ENCODE data around the gene KLHDC7B.

KLHDC7B gene

DNA sequence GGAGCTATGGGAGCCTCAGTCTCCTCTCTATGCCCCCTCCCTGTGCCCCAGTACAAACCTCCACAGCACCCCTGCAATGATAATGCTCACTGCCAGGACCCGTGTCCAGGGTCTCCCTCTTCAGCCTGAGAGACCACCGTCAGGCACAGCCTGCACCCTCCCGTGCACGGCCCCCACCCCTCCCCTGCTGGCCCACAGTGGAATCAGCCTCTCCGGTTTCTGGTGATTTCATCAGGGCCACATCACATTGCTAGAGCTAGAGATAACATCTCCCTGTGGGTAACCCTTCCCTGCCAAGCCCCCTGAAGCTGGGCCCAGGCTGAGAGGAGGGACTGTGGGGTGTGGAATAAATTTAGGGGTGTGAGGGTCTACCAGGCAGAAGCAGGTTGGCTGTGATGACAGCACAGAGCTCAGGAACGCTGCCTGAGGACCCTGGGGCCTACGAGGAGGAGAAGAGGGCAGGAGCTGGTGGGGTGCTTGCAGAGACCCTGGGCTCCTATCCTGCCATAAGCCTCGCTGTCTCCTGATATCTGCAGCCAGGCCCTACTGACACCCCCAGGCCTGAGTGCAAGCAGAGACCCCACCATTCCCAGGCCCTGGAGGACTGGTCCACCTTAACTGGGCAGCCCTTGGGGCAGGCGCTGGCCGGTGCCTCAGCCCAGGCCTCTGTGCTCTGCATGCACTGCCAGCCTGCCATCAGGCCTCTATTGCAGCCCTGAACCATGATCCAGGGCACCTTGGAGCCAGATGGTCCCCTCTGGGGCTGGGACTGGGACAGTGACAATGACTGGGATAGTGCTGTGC lies at the start of gene KLHDC7B:
Gene KLHDC7B, plus strand, starts transcription at position 378 of the 804 bp plus-strand sequence. Its CDS starts 345 bp downstream, at position 723.
- Mint-ChIP-seq H3K4me1 (ENCODE audit: low read depth) (peaks cover 66% of the 10 kb centered on the region), H3K36me3 (ENCODE audit: low read depth) (peaks cover 3% of the 10 kb centered on the region), H3K27me3 (no peaks in the 10 kb centered on the region), H3K4me3 (peak within 1 kb of the TSS; percentile 23), H3K9me3 (no peaks in the 10 kb centered on the region), H3K27ac (peak within 1 kb of the TSS; percentile 72)
- peak; percentile 58 for DNase-seq

DNA sequence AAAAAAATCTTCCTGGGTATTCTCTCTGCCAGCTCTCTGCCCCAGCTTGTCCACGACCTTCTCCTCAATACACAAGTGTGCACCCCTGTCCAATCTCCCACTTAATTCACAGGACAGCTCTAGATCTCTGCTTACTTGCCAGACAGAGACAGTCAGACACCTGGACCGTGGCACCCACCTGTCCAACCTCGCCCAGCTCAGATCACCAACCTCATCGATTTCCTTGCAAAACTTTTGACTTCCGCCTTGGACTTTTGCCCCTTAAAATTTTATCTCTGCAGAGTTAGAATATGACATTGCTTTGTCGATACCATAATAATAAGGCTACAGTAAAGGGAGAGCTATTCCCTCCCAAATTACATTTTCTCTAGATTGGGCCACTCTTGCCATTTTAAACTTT lies 48.6 kb upstream of the KLHDC7B start:
- Mint-ChIP-seq H3K4me1 (ENCODE audit: low read depth) (peaks cover 4% of the 10 kb centered on the region), H3K4me3 (no peak overlapping the region), H3K9me3 (no peaks in the 10 kb centered on the region), H3K36me3 (ENCODE audit: low read depth) (peaks cover 2% of the 10 kb centered on the region), H3K27ac (no peak overlapping the region), H3K27me3 (no peaks in the 10 kb centered on the region)
- DNase-seq = no peak

DNA sequence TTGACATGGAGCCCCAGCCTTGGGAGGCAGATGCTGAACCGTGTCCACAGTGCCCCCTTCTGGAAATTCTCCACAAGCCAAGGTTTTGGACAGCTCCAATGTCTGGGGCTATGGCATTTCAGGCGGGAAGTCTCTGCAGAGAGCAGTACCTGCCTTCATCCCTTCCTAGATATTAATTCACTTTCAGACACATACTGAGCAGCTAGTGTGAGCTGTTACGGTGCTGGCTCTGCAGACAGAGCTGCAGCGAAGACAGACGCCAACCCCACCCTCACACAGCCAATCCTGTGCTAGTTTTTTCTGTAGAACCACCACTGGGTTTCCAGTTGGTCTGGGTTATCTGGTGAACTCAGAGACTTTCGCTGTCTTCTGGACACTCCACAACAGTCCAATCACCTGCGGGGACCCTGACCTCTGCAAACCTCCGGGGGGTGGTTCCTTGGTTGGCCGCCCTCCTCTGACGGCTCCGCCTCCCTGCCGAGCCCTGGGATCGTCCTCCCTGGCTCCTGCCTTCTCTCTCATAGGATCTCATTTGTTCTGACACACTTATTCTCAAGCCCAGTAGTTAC lies 47.3 kb upstream of the KLHDC7B start:
- Mint-ChIP-seq H3K27me3 (no peaks in the 10 kb centered on the region), H3K27ac (no peak overlapping the region), H3K9me3 (no peaks in the 10 kb centered on the region), H3K4me1 (ENCODE audit: low read depth) (peaks cover 4% of the 10 kb centered on the region), H3K36me3 (ENCODE audit: low read depth) (peaks cover 13% of the 10 kb centered on the region), H3K4me3 (no peak overlapping the region)
- peak; percentile 73 for DNase-seq

DNA sequence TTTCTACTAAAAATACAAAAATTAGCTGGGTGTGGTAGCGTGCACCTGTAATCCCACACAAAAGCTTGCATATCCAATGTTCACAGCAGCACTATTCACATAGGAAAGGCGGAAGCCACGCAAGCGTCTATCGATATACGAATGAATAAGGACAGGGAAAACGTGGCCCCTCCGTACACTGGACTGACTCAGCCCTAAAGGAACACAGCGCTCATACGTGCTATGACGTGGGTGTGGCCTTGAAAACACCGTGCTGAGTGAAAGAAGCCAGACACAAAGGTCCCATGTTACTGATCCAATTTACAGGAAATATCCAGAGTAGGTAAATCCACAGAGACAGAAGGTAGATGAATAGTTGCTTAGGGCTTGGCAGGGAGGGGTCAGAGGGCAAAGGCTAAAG lies 45.2 kb upstream of the KLHDC7B start:
- no peak for DNase-seq
- no peak overlapping the region for H3K27ac Mint-ChIP-seq
- peaks cover 4% of the 10 kb centered on the region for H3K4me1 Mint-ChIP-seq (ENCODE audit: low read depth)
- H3K36me3 Mint-ChIP-seq (ENCODE audit: low read depth) = peaks cover 19% of the 10 kb centered on the region
- no peaks in the 10 kb centered on the region for H3K9me3 Mint-ChIP-seq
- no peak overlapping the region for H3K4me3 Mint-ChIP-seq
- H3K27me3 Mint-ChIP-seq = no peaks in the 10 kb centered on the region

DNA sequence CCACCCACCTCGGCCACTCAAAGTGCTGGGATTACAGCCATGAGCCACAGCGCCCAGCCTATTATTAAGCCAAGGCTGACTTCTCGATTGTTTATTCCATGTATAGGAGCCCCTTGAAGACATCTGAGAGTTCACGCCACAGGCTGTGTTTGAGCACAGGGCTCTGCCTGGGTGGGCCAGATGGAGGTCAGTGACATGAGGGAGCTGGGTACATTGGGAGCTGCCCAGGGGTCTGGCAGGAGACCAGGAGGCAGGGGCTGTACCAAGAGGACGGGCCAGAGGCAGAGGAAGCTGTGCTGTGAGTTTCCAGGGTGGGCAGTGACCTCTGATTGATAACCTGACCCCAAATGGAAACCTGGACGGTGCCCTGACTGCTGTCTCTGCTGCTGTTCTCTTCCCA lies 43.6 kb upstream of the KLHDC7B start:
- no peak overlapping the region for H3K27ac Mint-ChIP-seq
- no peaks in the 10 kb centered on the region for H3K9me3 Mint-ChIP-seq
- H3K4me3 Mint-ChIP-seq = no peak overlapping the region
- no peak for DNase-seq
- peaks cover 28% of the 10 kb centered on the region for H3K36me3 Mint-ChIP-seq (ENCODE audit: low read depth)
- peaks cover 7% of the 10 kb centered on the region for H3K4me1 Mint-ChIP-seq (ENCODE audit: low read depth)
- no peaks in the 10 kb centered on the region for H3K27me3 Mint-ChIP-seq

DNA sequence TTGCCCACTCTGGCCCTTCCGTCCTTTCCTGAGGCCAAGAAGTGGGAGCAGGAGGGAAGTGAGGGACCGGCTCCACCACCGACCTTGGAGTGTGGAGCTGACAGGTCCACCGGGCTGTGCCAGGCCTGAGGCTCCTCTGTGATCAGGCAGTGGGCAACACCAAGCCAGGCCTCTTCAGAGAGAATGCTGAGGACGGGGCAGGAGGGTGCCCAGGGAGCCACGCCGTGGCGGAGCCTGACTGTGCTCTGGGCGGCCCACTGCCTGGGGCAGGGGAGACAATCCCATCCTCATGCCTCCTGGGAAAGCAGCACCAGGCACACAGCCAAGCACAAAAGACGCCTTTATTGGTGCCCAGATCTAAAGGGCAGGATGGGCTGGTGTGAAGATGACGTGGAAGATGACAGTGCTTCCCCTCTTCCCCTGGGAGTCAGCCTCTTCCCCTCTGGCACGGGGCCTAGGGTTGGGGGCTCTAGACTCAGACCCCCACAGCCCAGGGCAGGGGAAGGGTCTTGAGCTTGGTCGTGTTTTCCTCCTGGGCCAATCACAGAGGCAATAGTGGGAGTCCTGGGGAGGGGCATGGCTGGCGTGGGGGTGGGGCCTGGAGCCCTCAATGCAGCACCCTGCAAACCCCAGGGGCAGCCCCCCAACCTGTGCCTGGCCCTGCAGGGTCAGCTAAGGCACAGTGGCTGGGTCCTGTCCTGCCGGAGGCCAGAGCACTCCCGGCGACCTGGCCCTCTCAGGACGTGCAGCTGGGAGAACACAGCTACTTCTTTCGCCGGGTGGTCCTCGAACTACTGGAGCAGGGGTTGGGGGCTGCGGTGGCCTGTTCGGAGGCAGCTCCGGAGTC lies 42.8 kb upstream of the KLHDC7B start:
- H3K27ac Mint-ChIP-seq = no peak overlapping the region
- no peak for DNase-seq

DNA sequence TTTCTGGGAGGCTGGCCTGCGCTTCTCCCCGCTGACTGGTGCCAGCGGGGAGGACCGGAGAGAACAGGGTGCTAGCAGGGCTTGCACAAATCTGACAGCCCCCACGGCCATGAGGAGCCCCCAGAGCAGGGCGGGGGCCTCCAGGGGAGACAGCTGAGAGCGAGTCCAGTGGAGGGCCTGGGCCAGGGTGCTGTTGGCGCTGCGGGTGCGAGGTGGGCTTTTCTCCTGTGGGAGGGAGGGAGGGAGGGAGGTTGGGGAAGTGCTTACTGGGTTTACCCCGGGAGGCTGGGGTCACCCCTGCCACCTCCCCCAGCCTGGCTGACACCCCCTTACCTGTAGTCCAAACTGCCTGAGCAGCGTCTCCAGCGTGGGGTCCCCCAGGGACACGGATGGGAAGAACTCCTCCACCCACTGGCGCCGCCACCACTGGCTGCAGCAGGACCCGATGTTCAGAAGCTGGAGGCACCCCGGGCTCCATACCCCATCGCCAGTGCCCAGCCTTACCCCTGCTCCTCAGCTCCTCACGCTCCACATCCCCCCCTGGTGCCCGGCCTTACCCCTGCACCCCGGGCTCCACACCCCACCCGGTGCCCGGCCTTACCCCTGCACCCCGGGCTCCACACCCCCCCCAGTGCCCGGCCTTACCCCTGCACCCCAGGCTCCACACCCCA lies 42.1 kb upstream of the KLHDC7B start:
- no peak for DNase-seq
- Mint-ChIP-seq H3K4me1 (ENCODE audit: low read depth) (peaks cover 4% of the 10 kb centered on the region), H3K27ac (no peak overlapping the region), H3K36me3 (ENCODE audit: low read depth) (peaks cover 36% of the 10 kb centered on the region), H3K27me3 (no peaks in the 10 kb centered on the region), H3K9me3 (no peaks in the 10 kb centered on the region), H3K4me3 (no peak overlapping the region)

More for the DNA sequence above, 42.8 kb upstream of the KLHDC7B start:
- Mint-ChIP-seq H3K36me3 (ENCODE audit: low read depth) (peaks cover 32% of the 10 kb centered on the region), H3K4me3 (no peak overlapping the region), H3K9me3 (no peaks in the 10 kb centered on the region), H3K4me1 (ENCODE audit: low read depth) (peaks cover 7% of the 10 kb centered on the region), H3K27me3 (no peaks in the 10 kb centered on the region)

GRCh38 chr22:50504369-50505211 lies 41.1 kb upstream of the KLHDC7B start:
- Mint-ChIP-seq H3K4me3 (no peak overlapping the region), H3K27ac (no peak overlapping the region)

GRCh38 chr22:50505276-50505775 lies 40.4 kb upstream of the KLHDC7B start:
- Mint-ChIP-seq H3K4me3 (peak overlapping the region; percentile 98), H3K27me3 (no peaks in the 10 kb centered on the region), H3K27ac (no peak overlapping the region), H3K4me1 (ENCODE audit: low read depth) (peaks cover 14% of the 10 kb centered on the region), H3K36me3 (ENCODE audit: low read depth) (peaks cover 52% of the 10 kb centered on the region), H3K9me3 (no peaks in the 10 kb centered on the region)
- DNase-seq = no peak

More at GRCh38 chr22:50504369-50505211, 41.1 kb upstream of the KLHDC7B start:
- Mint-ChIP-seq H3K9me3 (no peaks in the 10 kb centered on the region), H3K4me1 (ENCODE audit: low read depth) (peaks cover 11% of the 10 kb centered on the region), H3K27me3 (no peaks in the 10 kb centered on the region), H3K36me3 (ENCODE audit: low read depth) (peaks cover 46% of the 10 kb centered on the region)
- DNase-seq = no peak

DNA sequence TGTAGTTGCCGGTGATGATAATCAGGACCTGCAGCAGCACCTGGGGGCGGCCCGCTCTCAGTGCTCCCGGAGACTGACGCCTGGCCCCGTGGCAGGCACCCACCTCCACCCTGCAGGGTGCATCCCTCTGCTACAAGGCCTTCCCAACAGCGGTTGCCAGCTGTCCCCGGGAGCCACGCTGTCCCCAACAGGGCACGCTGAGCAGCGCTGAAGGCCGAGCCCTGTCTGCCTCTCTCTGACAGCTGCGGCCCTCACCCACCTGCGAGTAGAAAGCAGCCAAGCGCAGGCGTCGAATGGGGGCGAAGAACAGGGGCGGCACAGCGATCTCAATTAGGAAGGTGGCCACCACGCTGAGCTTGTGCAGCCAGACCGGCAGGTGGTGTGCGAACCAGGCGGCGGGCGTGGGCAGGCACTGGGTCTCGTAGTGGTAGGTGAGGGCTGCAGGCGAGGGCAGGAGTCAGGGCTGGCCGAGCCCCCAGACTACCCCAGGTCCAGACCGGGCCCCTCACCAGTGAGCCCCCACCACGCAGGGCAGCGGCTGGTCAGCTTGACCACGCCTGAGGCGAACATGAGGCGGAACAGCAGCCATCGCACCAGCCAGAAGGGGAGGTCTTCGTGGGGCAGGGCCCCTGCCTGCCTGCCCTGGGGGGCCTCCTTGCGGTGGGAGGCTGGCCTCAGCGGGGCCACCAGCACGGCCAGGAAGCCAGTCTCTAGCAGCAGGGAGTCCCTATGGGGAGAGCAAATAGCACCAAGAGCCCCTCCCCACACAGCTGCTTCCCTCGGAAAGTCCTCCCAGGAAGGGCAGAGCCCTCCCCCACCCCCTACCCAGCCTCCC lies 39.7 kb upstream of the KLHDC7B start:
- Mint-ChIP-seq H3K27ac (peak overlapping the region; percentile 37), H3K4me3 (peak overlapping the region; percentile 98), H3K36me3 (ENCODE audit: low read depth) (peaks cover 57% of the 10 kb centered on the region), H3K9me3 (no peaks in the 10 kb centered on the region), H3K27me3 (no peaks in the 10 kb centered on the region), H3K4me1 (ENCODE audit: low read depth) (peaks cover 14% of the 10 kb centered on the region)
- no peak for DNase-seq

- Mint-ChIP-seq H3K4me3 (peak overlapping the region; percentile 98), H3K27me3 (no peaks in the 10 kb centered on the region), H3K4me1 (ENCODE audit: low read depth) (peaks cover 14% of the 10 kb centered on the region), H3K9me3 (no peaks in the 10 kb centered on the region), H3K36me3 (ENCODE audit: low read depth) (peaks cover 60% of the 10 kb centered on the region), H3K27ac (peak overlapping the region; percentile 97)
- DNase-seq = no peak
These were observed 38.9 kb upstream of the KLHDC7B start for GRCh38 chr22:50506611-50507420.

DNA sequence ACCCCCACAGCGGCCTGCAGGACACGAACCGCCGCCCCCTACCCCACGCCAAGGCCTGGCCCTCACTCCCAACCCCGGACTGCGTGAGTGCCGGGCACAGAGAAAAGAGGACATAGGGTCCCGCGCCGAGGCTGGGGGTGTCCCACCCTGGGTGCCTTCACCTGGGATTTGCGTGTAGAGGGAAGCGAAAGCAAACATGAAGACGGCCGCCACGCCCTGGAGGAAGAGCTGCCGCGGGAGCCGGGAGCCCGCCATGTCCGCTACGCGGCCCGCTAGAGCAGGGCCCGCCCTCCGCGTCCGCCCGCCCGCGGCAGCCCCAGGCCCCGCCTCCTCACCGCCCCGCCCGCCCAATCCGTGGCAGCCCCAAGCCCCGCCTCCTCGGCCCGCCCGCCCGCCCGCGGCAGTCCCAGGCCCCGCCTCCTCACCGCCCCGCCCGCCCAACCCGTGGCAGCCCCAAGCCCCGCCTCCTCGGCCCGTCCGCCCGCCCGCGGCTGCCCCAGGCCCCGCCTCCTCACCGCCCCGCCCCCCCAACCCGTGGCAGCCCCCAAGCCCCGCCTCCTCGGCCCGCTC lies 38.2 kb upstream of the KLHDC7B start, which contains the start of gene LMF2:
Gene LMF2, minus strand, starts transcription at position 282 of the 570 bp plus-strand sequence. Its CDS starts 27 bp downstream, at position 255.
- H3K9me3 Mint-ChIP-seq = no peaks in the 10 kb centered on the region
- DNase-seq = peak; percentile 98
- H3K36me3 Mint-ChIP-seq (ENCODE audit: low read depth) = peaks cover 61% of the 10 kb centered on the region
- no peaks in the 10 kb centered on the region for H3K27me3 Mint-ChIP-seq
- peaks cover 20% of the 10 kb centered on the region for H3K4me1 Mint-ChIP-seq (ENCODE audit: low read depth)
- peak within 1 kb of the TSS; percentile 98 for H3K27ac Mint-ChIP-seq
- H3K4me3 Mint-ChIP-seq = peak within 1 kb of the TSS; percentile 98
